ENCODE data around the gene RSU1. TPM values are rescaled to one million over a fixed set of nuclear protein-coding genes. Genes with fewer than 3 reads are reported as not detected.

The RSU1 gene
- total RNA-seq, 1 donor from 2014 or later = 59.4 TPM

GRCh38 chr10:16606421-16606820 is 210.8 kb downstream of the RSU1 start:
- H3K4me3 Mint-ChIP-seq (ENCODE audit: unreplicated experiment) = no peak overlapping the region
- H3K27me3 Mint-ChIP-seq (ENCODE audit: unreplicated experiment) = no peaks in the 10 kb centered on the region
- DNase-seq = no peak
- TF ChIP-seq CTCF (IDR thresholded peaks at IDR 0.05; ENCODE audit: partially characterized antibody, unreplicated experiment) = no peak
- no peaks in the 10 kb centered on the region for H3K9me3 Mint-ChIP-seq (ENCODE audit: unreplicated experiment)
- no peak overlapping the region for H3K27ac Mint-ChIP-seq (ENCODE audit: unreplicated experiment)
- H3K4me1 Mint-ChIP-seq (ENCODE audit: low read depth, unreplicated experiment) = peaks cover 24% of the 10 kb centered on the region
- H3K36me3 Mint-ChIP-seq (ENCODE audit: unreplicated experiment) = no peaks in the 10 kb centered on the region

GRCh38 chr10:16603308-16603707 is 213.9 kb downstream of the RSU1 start:
- no peaks in the 10 kb centered on the region for H3K9me3 Mint-ChIP-seq (ENCODE audit: unreplicated experiment)
- H3K4me3 Mint-ChIP-seq (ENCODE audit: unreplicated experiment) = no peak overlapping the region
- no peak for DNase-seq
- no peaks in the 10 kb centered on the region for H3K36me3 Mint-ChIP-seq (ENCODE audit: unreplicated experiment)
- no peak for TF ChIP-seq CTCF (IDR thresholded peaks at IDR 0.05; ENCODE audit: partially characterized antibody, unreplicated experiment)
- peaks cover 18% of the 10 kb centered on the region for H3K4me1 Mint-ChIP-seq (ENCODE audit: low read depth, unreplicated experiment)
- no peak overlapping the region for H3K27ac Mint-ChIP-seq (ENCODE audit: unreplicated experiment)
- H3K27me3 Mint-ChIP-seq (ENCODE audit: unreplicated experiment) = no peaks in the 10 kb centered on the region

- H3K27me3 Mint-ChIP-seq (ENCODE audit: unreplicated experiment) = no peaks in the 10 kb centered on the region
- no peak for DNase-seq
- H3K4me3 Mint-ChIP-seq (ENCODE audit: unreplicated experiment) = no peak overlapping the region
- TF ChIP-seq CTCF (IDR thresholded peaks at IDR 0.05; ENCODE audit: partially characterized antibody, unreplicated experiment) = no peak
- no peak overlapping the region for H3K27ac Mint-ChIP-seq (ENCODE audit: unreplicated experiment)
- H3K4me1 Mint-ChIP-seq (ENCODE audit: low read depth, unreplicated experiment) = peaks cover 18% of the 10 kb centered on the region
- H3K9me3 Mint-ChIP-seq (ENCODE audit: unreplicated experiment) = no peaks in the 10 kb centered on the region
- H3K36me3 Mint-ChIP-seq (ENCODE audit: unreplicated experiment) = no peaks in the 10 kb centered on the region
These were observed 215.0 kb downstream of the RSU1 start for GRCh38 chr10:16602104-16602775.

- Mint-ChIP-seq H3K4me3 (ENCODE audit: unreplicated experiment) (no peak overlapping the region), H3K9me3 (ENCODE audit: unreplicated experiment) (no peaks in the 10 kb centered on the region), H3K36me3 (ENCODE audit: unreplicated experiment) (no peaks in the 10 kb centered on the region), H3K27me3 (ENCODE audit: unreplicated experiment) (no peaks in the 10 kb centered on the region), H3K4me1 (ENCODE audit: low read depth, unreplicated experiment) (peaks cover 18% of the 10 kb centered on the region), H3K27ac (ENCODE audit: unreplicated experiment) (no peak overlapping the region)
- no peak for DNase-seq
- no peak for TF ChIP-seq CTCF (IDR thresholded peaks at IDR 0.05; ENCODE audit: partially characterized antibody, unreplicated experiment)
These were observed 217.6 kb downstream of the RSU1 start for GRCh38 chr10:16599662-16600061.

GRCh38 chr10:16597656-16598055 is 219.6 kb downstream of the RSU1 start:
- Mint-ChIP-seq H3K4me1 (ENCODE audit: low read depth, unreplicated experiment) (peaks cover 8% of the 10 kb centered on the region), H3K27me3 (ENCODE audit: unreplicated experiment) (no peaks in the 10 kb centered on the region), H3K4me3 (ENCODE audit: unreplicated experiment) (no peak overlapping the region), H3K9me3 (ENCODE audit: unreplicated experiment) (no peaks in the 10 kb centered on the region), H3K36me3 (ENCODE audit: unreplicated experiment) (no peaks in the 10 kb centered on the region), H3K27ac (ENCODE audit: unreplicated experiment) (no peak overlapping the region)
- DNase-seq = no peak
- no peak for TF ChIP-seq CTCF (IDR thresholded peaks at IDR 0.05; ENCODE audit: partially characterized antibody, unreplicated experiment)

Data from glutamatergic neuron (in vitro differentiated cells).